ENCODE data around the gene CSMD2.

The CSMD2 gene

GRCh38 chr1:33547576-33547975, 617.5 kb downstream of the CSMD2 start:
- Histone ChIP-seq H3K27ac (ENCODE audit: low read depth, low read length) (no peak overlapping the region), H3K4me3 (ENCODE audit: low read depth, low read length) (no peak overlapping the region), H3K36me3 (ENCODE audit: control insufficient read depth, insufficient read depth, low read length) (0 out of 2 replicates have a peak, but pooled peaks cover under 1% of the 10 kb centered on the region), H3K4me1 (ENCODE audit: control insufficient read depth, insufficient read depth, low read length) (no peaks in the 10 kb centered on the region), H3K9ac (ENCODE audit: low read depth, low read length) (no peak overlapping the region), H3K9me3 (ENCODE audit: control insufficient read depth, insufficient read depth, low read length) (peaks cover 11% of the 10 kb centered on the region), H3K27me3 (ENCODE audit: control insufficient read depth, insufficient read depth, low read length) (no peaks in the 10 kb centered on the region)

GRCh38 chr1:33541966-33542365, 623.1 kb downstream of the CSMD2 start:
- Histone ChIP-seq H3K36me3 (ENCODE audit: control insufficient read depth, insufficient read depth, low read length) (0 out of 2 replicates have a peak, but pooled peaks cover 5% of the 10 kb centered on the region), H3K27ac (ENCODE audit: low read depth, low read length) (no peak overlapping the region), H3K9me3 (ENCODE audit: control insufficient read depth, insufficient read depth, low read length) (no peaks in the 10 kb centered on the region; the same call in 1 of the 2 replicates), H3K27me3 (ENCODE audit: control insufficient read depth, insufficient read depth, low read length) (no peaks in the 10 kb centered on the region), H3K4me1 (ENCODE audit: control insufficient read depth, insufficient read depth, low read length) (no peaks in the 10 kb centered on the region), H3K4me3 (ENCODE audit: low read depth, low read length) (no peak overlapping the region), H3K9ac (ENCODE audit: low read depth, low read length) (no peak overlapping the region)

- Histone ChIP-seq H3K9me3 (ENCODE audit: control insufficient read depth, insufficient read depth, low read length) (no peaks in the 10 kb centered on the region), H3K36me3 (ENCODE audit: control insufficient read depth, insufficient read depth, low read length) (0 out of 2 replicates have a peak, but pooled peaks cover 5% of the 10 kb centered on the region), H3K4me3 (ENCODE audit: low read depth, low read length) (no peak overlapping the region), H3K27ac (ENCODE audit: low read depth, low read length) (no peak overlapping the region), H3K9ac (ENCODE audit: low read depth, low read length) (no peak overlapping the region), H3K27me3 (ENCODE audit: control insufficient read depth, insufficient read depth, low read length) (no peaks in the 10 kb centered on the region), H3K4me1 (ENCODE audit: control insufficient read depth, insufficient read depth, low read length) (no peaks in the 10 kb centered on the region)
Observed at GRCh38 chr1:33537885-33538284, 627.1 kb downstream of the CSMD2 start.

- Histone ChIP-seq H3K9me3 (ENCODE audit: control insufficient read depth, insufficient read depth, low read length) (no peaks in the 10 kb centered on the region), H3K27me3 (ENCODE audit: control insufficient read depth, insufficient read depth, low read length) (no peaks in the 10 kb centered on the region), H3K4me3 (ENCODE audit: low read depth, low read length) (no peak overlapping the region), H3K4me1 (ENCODE audit: control insufficient read depth, insufficient read depth, low read length) (no peaks in the 10 kb centered on the region), H3K27ac (ENCODE audit: low read depth, low read length) (no peak overlapping the region), H3K36me3 (ENCODE audit: control insufficient read depth, insufficient read depth, low read length) (no peaks in the 10 kb centered on the region), H3K9ac (ENCODE audit: low read depth, low read length) (no peak overlapping the region)
Observed at GRCh38 chr1:33535334-33535733, 629.7 kb downstream of the CSMD2 start.

- Histone ChIP-seq H3K9ac (ENCODE audit: low read depth, low read length) (no peak overlapping the region), H3K27ac (ENCODE audit: low read depth, low read length) (no peak overlapping the region), H3K9me3 (ENCODE audit: control insufficient read depth, insufficient read depth, low read length) (no peaks in the 10 kb centered on the region), H3K27me3 (ENCODE audit: control insufficient read depth, insufficient read depth, low read length) (no peaks in the 10 kb centered on the region), H3K4me1 (ENCODE audit: control insufficient read depth, insufficient read depth, low read length) (no peaks in the 10 kb centered on the region), H3K4me3 (ENCODE audit: low read depth, low read length) (no peak overlapping the region), H3K36me3 (ENCODE audit: control insufficient read depth, insufficient read depth, low read length) (no peaks in the 10 kb centered on the region)
Observed at GRCh38 chr1:33532936-33533335, 632.1 kb downstream of the CSMD2 start.

- H3K4me1 ChIP-seq (ENCODE audit: control insufficient read depth, insufficient read depth, low read length) = no peaks in the 10 kb centered on the region
- no peaks in the 10 kb centered on the region for H3K36me3 ChIP-seq (ENCODE audit: control insufficient read depth, insufficient read depth, low read length)
- no peaks in the 10 kb centered on the region for H3K27me3 ChIP-seq (ENCODE audit: control insufficient read depth, insufficient read depth, low read length)
- no peaks in the 10 kb centered on the region for H3K9me3 ChIP-seq (ENCODE audit: control insufficient read depth, insufficient read depth, low read length)
- H3K4me3 ChIP-seq (ENCODE audit: low read depth, low read length) = no peak overlapping the region
- H3K27ac ChIP-seq (ENCODE audit: low read depth, low read length) = no peak overlapping the region
- no peak overlapping the region for H3K9ac ChIP-seq (ENCODE audit: low read depth, low read length)
Observed at GRCh38 chr1:33532250-33532649, 632.8 kb downstream of the CSMD2 start.

DNA sequence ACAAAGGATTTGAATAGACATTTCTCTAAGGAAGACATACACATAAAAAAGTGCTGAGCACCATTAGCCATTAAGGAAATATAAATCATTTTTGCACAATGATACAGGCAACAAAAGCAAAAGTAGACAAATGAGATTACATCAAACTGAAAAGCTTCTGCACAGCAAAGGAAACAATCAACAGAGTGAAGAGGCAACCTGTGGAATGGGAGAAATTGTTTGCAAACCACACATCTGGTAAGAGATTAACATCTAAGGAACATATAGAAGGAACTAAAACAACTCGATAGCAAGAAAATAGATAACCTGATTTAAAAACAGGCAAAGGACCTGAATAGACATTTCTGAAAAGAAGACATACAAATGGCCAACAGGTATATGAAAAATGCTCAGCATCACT, 635.1 kb downstream of the CSMD2 start:
- no peaks in the 10 kb centered on the region for H3K27me3 ChIP-seq (ENCODE audit: control insufficient read depth, insufficient read depth, low read length)
- H3K4me1 ChIP-seq (ENCODE audit: control insufficient read depth, insufficient read depth, low read length) = no peaks in the 10 kb centered on the region
- no peak overlapping the region for H3K4me3 ChIP-seq (ENCODE audit: low read depth, low read length)
- no peak overlapping the region for H3K27ac ChIP-seq (ENCODE audit: low read depth, low read length)
- H3K9me3 ChIP-seq (ENCODE audit: control insufficient read depth, insufficient read depth, low read length) = no peaks in the 10 kb centered on the region
- no peak overlapping the region for H3K9ac ChIP-seq (ENCODE audit: low read depth, low read length)
- no peaks in the 10 kb centered on the region for H3K36me3 ChIP-seq (ENCODE audit: control insufficient read depth, insufficient read depth, low read length)

DNA sequence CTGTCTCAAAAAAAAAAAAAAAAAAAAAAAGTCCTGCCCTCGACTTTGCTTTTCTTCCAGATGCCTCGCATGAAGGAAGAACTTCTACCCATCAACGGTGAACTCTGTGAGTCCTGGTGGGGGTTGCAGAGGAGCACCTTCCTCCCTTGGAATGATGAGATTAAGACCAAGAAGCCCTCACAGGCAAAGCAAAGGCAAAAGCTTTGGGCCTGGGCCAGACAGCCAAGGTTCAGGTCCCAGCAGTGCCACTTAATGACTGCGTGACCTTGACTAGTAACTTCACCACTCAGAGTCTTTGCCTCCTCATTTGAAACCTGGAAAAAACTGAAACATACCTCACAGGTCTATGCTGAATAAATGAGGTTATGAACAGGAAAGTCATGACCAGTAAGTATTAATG, 637.1 kb downstream of the CSMD2 start:
- Histone ChIP-seq H3K9ac (ENCODE audit: low read depth, low read length) (no peak overlapping the region), H3K4me3 (ENCODE audit: low read depth, low read length) (no peak overlapping the region), H3K27ac (ENCODE audit: low read depth, low read length) (no peak overlapping the region), H3K27me3 (ENCODE audit: control insufficient read depth, insufficient read depth, low read length) (no peaks in the 10 kb centered on the region), H3K4me1 (ENCODE audit: control insufficient read depth, insufficient read depth, low read length) (no peaks in the 10 kb centered on the region), H3K9me3 (ENCODE audit: control insufficient read depth, insufficient read depth, low read length) (no peaks in the 10 kb centered on the region), H3K36me3 (ENCODE audit: control insufficient read depth, insufficient read depth, low read length) (no peaks in the 10 kb centered on the region)

DNA sequence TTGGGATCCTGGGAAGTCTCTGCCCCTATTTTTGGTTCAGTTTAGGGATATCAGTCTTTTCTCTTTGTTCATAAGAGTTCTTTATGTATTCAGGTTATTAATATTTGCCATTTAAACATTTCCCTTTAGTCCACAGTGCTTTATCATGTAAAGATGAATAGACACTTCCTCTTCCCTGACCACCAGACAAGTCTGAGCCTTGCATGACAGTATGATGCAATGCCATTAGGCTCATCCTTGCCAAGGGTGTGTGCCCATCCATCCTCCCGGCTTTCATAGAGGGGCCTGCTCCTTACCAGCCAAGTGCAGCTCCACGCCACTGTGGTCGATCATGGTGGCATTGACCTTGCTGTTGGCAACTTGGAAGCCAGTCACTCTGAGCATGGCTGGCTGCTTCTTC, 640.4 kb downstream of the CSMD2 start:
- H3K9me3 ChIP-seq (ENCODE audit: control insufficient read depth, insufficient read depth, low read length) = no peaks in the 10 kb centered on the region
- H3K9ac ChIP-seq (ENCODE audit: low read depth, low read length) = no peak overlapping the region
- no peak overlapping the region for H3K27ac ChIP-seq (ENCODE audit: low read depth, low read length)
- H3K27me3 ChIP-seq (ENCODE audit: control insufficient read depth, insufficient read depth, low read length) = no peaks in the 10 kb centered on the region
- H3K4me3 ChIP-seq (ENCODE audit: low read depth, low read length) = no peak overlapping the region
- no peaks in the 10 kb centered on the region for H3K4me1 ChIP-seq (ENCODE audit: control insufficient read depth, insufficient read depth, low read length)
- no peaks in the 10 kb centered on the region for H3K36me3 ChIP-seq (ENCODE audit: control insufficient read depth, insufficient read depth, low read length)

- H3K4me1 ChIP-seq (ENCODE audit: control insufficient read depth, insufficient read depth, low read length) = peaks cover 8% of the 10 kb centered on the region
- H3K9me3 ChIP-seq (ENCODE audit: control insufficient read depth, insufficient read depth, low read length) = no peaks in the 10 kb centered on the region
- H3K4me3 ChIP-seq (ENCODE audit: low read depth, low read length) = no peak overlapping the region
Observed at GRCh38 chr1:33519240-33519884, 645.7 kb downstream of the CSMD2 start.

DNA sequence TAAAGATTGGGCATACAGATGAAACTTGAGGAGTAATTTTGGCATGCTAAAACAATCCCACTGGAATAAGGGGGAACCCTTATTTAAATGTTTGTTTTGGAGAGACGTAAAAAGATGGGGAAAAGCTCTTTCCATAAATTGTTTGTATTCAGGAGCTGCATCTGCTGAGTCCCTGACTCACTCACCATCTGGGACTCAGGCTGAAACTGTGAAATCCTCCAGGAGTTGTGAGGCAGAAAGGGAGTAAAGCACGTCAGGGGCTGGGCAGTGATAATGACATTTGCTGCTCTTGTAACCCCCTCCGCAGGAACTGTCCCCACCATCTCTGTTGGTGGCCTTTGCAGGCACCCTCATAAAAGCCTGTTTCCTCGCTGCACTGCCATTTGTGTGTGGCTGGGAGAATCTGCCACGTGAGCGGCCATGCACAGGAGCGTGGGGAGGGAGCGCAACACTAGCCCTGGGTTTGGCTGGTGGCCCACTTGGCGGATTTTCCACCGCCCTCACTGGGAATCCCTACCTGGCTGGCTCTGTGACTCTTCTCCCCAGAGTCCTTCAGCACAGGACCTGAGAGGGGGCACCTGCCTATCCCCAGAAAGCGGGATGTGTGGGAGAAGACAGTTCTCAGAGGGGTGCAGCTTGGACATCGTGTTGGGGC, 647.3 kb downstream of the CSMD2 start:
- Histone ChIP-seq H3K9me3 (ENCODE audit: control insufficient read depth, insufficient read depth, low read length) (no peaks in the 10 kb centered on the region), H3K4me3 (ENCODE audit: low read depth, low read length) (no peak overlapping the region), H3K27me3 (ENCODE audit: control insufficient read depth, insufficient read depth, low read length) (no peaks in the 10 kb centered on the region), H3K27ac (ENCODE audit: low read depth, low read length) (no peak overlapping the region), H3K36me3 (ENCODE audit: control insufficient read depth, insufficient read depth, low read length) (no peaks in the 10 kb centered on the region), H3K9ac (ENCODE audit: low read depth, low read length) (no peak overlapping the region), H3K4me1 (ENCODE audit: control insufficient read depth, insufficient read depth, low read length) (peaks cover 8% of the 10 kb centered on the region)

More at GRCh38 chr1:33519240-33519884, 645.7 kb downstream of the CSMD2 start:
- H3K27ac ChIP-seq (ENCODE audit: low read depth, low read length) = no peak overlapping the region
- no peak overlapping the region for H3K9ac ChIP-seq (ENCODE audit: low read depth, low read length)
- H3K36me3 ChIP-seq (ENCODE audit: control insufficient read depth, insufficient read depth, low read length) = no peaks in the 10 kb centered on the region
- no peaks in the 10 kb centered on the region for H3K27me3 ChIP-seq (ENCODE audit: control insufficient read depth, insufficient read depth, low read length)

Data from HUES48 (cell line).